Measurements from ENCODE around the gene FECH.
A peak's percentile ranks its signal among the peaks of the same experiment; 100 is the strongest.
"Not testable (repeated sequence)": the region's sequence is repeated elsewhere in the genome, so short reads cannot be mapped to it uniquely, and the experiment has no call there.

FECH gene

DNA sequence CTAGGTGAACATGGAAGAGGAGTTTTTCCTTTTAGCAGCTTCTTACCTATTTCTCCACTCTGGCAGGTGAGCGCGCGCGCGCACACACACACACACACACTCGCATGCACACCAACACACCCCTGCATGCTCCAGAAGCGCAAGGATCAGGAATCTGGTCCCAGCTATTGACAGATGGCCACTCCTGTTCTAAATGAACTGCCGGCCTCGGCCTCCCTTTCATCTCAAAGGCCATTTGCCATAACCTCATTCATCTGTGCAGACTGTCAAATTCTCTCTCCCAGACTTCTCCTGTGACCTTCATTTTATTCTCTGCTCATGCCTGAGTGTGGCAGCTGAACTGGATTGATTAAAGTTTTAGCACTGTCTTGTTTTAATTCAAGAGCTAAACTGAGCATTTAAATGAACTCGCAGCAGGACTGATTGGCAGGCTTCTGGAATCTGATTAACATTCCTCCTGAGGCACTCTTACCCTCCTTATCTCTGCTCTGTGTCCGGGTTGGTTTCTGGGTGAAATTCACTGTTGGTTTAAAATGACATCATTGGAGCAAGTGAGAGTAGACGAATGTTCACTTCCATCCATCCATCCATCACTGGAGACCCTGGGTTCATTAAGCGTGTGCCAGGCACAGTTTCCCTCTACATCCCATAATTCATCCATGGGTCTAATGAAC, 58.8 kb downstream of the FECH start:
- DNase-seq, result peak; percentile 38

DNA sequence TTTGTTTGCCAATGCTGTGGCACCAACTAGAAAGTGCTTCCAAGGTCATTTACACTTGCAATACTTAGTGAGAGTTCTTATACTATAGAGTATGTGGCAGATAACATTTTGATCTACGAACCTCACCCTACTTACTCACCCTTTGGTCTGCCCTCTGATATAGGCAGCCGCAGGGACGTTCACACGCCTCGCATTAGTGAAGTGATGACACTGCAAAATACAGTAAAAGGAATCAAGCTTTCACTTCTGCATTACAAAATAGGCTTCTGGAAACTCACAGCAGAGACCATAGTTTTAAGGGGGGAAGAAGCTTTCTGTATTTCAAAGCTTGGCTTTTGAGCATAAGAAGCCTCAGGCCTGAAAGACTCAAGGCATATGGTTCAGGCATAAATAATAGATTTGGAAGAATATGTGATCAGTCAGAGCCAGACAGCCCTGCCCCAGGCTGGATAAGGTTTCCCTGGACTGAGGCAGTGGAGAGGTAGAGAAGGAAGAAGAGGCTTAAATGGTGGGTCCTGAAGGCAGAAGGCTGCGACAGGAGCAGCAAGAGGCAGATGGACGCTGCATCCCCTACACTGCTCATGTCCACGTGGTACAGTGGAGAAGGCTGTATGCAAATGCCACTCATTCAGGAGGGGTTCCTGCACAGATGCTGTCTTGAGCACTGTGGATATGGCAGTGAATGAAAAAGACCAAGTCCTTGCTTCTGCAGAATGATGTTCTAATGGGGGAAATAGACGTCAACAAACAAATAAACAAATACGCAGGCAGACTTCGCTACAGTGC, 63.1 kb downstream of the FECH start:
- peak; percentile 91 for DNase-seq

DNA sequence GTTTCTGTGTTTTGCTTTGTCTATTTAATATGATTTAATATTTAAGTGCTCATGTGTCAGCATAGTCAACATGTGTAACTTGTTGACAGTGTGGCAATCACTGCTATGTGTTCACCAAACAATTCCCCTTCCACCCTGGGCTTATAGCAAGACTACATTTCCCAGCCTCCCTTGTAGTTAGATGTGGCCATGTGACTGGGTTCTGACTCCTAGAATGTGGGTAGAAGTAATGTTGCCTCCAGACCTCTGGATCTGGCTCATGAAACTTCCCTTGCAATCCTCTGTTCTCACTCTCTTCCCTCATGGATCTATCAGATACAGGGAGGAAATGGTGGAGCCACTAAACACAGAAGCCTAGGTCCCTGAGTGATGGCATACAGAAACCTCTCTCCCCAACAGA, 64.2 kb downstream of the FECH start:
- not testable (repeated sequence) for DNase-seq

DNA sequence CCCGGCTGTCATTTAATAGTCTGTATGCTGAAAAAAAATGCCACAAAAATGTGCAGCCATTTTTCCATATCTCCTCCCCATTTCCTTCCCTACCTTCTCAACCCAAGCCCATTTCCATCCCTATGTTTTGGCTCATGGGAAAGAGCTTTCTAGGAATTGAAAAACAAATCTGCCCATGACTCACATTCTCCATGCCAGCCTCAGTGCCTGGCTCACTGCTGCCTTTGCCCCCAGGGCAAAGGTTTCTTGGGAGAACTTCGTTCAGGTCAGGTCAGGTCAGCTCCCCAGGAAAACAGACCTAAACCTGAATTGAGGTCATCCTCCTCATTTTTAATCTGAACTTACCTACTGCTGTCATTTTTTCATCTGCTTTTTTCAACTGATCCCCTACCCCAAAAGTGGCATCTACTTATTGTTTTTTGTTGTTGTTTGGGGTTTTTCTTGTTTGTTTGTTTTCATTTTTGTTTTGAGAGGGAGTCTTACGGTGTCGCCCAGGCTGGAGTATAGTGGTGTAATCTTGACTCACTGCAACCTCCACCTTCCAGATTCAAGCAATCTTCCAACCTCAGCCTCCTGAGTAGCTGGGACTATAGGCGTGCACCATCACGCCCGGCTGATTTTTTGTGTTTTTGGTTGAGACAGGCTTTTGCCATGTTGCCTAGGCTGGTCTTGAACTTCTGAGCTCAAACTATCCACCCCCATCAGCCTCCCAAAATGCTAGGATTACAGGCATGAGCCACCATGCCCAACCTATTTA, 66.7 kb downstream of the FECH start:
- no peak for DNase-seq

DNA sequence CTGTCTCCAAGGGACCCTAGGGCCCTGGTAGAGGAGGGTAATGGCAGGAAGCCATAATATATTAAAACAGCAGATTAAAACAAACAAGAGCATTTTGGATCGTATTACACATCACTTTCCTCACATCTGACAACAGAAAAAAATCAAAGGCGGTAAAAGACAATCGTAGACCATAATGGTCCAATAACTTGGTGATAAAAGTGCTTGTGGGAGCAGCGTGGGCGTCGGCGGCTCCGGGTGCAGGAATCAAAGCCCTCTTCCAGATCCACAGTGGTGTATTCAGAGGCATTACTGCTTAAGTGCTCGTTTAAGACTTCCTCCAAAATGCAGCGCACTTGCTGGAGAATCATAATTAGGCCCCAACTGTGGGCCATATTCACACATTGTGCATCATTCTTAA, 68.0 kb downstream of the FECH start:
- DNase-seq, result no peak

DNA sequence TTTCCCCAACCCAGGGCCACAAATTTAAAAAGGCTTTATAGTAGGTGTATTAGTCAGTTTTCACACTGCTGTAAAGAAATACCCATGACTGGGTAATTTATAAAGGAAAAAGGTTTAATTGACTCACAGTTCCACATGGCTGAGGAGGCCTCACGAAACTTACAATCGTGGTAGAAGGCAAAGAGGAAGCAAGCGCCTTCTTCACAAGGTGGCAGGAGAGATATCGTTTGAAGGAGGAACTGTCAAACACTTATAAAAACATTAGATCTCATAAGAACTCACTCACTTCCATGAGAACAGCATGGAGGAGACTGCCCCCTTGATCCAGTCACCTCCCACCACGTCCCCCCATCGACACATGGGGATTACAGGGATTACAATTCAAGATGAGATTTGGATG, 70.4 kb downstream of the FECH start:
- DNase-seq, result peak; percentile 55

DNA sequence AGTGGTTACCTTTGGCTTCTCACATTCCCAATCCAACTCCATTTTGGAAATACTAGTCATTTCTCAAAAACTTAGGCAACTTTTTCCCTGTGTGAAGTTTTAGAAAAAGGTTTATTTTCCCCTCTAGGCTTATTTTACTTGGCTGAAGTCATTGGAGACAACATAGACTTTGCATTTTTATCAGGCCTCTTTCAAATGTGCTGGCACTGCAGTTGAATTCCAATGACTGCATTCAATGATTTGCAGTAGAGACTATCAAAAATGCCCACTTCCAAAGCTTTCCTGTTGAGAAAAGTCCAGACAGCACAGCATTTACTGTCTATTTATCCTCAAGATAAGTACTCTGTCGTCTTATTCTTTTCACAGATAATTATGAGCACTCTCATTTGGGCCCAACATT, 81.3 kb downstream of the FECH start:
- DNase-seq, result no peak

DNA sequence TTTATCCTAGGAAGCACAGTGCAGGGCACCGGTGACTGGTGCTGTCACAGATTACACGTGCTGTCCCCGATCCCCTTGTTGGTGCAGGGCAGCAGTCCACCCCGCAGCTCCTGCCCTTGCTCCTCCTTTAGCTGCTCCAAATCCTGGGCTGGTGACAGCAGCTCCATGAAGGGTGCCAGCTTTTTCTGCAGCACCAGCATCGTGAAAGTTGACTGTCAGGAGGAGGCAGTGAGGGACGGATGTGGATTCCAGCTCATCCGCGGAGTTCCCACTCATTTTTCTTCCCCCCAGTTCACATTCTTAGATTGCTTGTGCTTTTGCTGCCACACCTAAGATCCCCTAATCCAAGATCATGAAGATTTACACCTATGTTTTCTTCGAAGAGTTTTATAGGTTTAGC, 83.9 kb downstream of the FECH start:
- DNase-seq, result no peak

DNA sequence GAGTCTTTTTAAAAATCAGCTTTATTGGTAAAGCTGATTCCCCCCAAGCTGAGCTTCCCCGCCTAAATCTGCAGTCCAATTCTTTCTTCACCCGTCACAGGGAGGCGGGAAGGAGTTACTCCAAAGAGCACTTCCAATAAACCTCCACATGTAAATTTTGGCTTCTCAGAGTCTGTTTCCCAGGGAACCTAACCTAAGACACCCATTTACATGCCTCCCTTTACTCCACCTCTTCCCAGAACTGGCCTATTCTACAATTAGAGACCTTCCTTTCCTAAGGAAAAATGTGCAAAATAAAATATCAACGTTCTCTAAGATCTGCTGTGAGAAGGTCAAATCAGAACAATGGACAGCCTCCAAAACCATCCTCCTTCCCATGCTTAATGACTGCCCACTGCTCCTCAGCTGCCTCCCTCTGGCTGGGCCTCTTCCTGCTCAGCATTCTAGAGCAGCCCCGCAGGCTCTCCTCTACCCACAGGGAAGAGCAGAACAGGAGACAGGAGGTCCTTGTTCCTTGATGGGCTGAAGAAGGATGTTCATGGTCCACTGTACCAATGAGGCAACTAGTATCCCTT, 87.7 kb downstream of the FECH start:
- DNase-seq, result no peak
